Islet precursor cell (in vitro differentiated cells): Measurements from ENCODE around the gene ZNF362.
"Not testable (repeated sequence)": the region's sequence is repeated elsewhere in the genome, so short reads cannot be mapped to it uniquely, and the experiment has no call there.

Experiments
- DNase-seq: peaks from one replicate; pipeline ENCODE4 v3.0.0-alpha.2; 2018

Gene ZNF362

GRCh38 chr1:33288976-33289857, 32.9 kb downstream of the ZNF362 start:
- no peak for DNase-seq

DNA sequence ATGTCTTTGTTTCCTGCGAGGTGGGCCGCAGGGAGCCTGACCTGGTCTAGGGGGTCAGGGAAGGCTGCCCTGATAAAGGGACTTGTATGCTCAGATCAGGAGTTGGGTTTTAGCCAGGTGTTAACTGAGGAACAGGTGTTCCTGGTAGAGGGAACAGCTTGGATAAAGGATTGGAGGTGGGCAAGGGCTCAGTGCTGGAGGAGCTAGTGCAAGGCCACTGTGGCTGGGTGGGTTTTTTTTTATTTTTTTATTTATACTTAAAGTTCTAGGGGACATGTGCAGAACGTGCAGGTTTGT, 33.5 kb downstream of the ZNF362 start:
- no peak for DNase-seq

DNA sequence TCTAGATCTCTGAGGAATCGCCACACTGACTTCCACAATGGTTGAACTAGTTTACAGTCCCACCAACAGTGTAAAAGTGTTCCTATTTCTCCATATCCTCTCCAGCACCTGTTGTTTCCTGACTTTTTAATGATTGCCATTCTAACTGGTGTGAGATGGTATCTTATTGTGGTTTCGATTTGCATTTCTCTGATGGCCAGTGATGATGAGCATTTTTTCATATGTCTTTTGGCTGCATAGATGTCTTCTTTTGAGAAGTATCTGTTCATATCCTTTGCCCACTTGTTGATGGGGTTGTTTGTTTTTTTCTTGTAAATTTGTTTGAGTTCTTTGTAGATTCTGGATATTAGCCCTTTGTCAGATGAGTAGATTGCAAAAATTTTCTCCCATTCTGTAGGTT, 34.3 kb downstream of the ZNF362 start:
- DNase-seq, result not testable (repeated sequence)

DNA sequence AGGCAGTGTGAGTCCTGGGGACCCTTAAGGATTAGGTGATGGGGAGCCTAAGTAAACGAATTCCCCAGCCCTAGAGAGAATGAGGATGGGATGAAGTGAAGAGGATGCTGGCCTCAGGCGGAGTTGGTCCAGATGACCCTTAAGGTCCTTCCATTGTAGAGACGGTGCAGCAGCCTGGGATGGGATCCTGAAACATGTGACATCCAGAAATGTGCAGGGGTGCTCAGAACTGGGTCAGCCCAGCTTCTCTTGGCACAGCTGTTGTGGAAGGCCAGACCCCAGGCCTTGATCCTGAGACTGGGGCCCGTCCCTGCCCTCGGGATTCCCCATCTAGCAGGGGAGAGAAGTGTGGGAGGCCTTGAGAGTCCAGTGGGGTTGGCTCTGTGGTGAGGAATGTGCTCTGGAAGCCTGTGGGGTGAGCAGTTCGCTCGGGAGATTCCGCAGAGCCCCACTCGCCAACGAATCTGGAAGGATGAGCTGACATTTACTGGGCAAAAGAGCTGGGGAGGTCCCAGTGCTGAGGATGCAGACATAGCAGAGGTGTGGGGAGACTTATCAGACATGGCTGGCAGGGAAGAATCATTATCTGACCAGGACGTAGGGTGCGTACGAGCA, 36.5 kb downstream of the ZNF362 start:
- DNase-seq, result no peak

DNA sequence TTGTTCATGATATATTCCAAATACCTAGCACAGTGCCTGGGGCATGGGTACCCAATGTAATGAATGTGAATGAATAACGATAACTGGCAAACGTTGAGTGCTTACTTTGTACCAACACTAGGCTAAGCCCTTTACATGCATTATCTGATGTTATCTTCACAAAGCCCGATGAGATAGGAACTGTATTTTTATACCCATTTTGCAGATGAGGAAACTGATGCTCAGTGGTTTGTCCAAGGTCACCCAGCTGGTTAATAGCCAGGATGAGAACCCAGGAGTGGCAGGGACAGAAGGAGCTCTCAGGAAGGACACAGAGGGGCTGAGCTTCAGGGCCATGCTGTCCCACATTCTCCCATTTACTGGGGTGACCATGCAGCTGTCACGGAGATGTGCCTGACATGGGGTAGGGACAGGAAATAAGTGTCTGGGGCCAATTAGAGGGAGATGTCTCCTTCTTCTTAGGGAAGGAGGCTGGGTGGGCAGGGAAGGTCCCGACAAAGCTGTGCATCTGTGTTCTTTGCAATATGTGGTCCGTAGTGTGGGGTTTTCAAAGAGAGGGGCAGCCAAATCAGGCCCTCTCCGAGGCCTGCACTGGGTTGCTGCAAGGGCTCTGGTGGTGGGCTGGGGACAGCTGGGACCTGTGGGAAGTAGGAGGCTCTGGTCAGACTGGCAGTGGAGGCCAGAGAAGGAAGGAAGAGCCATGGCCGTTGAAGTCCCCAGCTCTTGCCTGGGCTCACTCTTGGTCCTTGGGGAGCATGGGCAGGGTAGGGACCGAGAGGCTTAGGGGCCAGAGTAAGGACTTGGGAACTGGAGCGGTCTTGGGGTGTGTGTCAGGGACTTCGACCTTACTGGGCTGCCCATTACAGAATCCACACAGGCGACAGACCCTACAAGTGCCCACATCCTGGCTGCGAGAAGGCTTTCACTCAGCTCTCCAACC, 38.0 kb downstream of the ZNF362 start:
- no peak for DNase-seq

DNA sequence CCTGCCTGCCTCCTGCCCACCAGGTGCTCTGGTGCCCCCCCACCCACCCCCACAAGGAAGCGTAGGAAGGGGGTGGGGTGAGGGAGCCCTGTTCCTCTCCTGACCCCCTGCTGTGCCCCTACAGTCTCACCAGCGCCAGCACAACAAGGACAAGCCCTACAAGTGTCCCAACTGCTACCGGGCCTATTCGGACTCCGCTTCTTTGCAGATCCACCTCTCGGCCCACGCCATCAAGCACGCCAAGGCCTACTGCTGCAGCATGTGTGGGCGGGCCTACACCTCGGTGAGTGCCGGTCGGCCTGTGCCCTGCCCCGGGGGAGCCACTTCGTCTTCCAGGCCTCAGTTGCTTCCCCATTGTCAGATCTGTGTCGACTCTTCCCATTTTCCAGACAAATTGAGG, 38.7 kb downstream of the ZNF362 start:
- DNase-seq, result no peak

DNA sequence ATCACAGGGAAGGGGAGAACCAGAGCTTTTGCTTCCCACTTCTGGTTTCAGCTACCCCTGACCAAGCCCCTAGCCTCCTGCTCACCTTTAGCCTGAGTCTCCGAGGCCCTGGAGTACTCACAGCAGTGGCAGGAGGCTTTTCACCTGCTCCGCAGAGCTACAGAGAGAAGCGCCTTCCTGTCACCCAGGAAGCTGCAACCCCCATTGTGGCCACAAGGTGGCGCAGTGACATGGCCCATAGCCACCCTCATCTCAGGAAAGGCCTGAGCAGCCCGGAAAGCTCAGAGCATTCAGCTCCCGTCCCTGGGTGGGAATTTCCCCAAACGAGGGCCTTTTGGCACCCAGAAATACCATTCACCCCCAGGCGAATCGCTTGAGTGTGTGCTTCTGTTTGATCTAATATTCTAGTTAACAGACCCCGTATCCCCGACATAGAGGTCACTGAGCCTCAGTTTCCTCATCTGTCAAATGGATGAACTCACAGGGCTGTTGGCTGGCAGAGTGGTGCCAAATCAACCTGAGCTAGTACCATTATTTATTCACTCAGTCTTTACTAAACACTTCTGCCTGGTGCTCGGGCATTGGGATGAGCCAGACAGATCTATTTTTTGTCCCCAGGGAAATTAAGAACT, 39.3 kb downstream of the ZNF362 start:
- DNase-seq, result peak; percentile 90

DNA sequence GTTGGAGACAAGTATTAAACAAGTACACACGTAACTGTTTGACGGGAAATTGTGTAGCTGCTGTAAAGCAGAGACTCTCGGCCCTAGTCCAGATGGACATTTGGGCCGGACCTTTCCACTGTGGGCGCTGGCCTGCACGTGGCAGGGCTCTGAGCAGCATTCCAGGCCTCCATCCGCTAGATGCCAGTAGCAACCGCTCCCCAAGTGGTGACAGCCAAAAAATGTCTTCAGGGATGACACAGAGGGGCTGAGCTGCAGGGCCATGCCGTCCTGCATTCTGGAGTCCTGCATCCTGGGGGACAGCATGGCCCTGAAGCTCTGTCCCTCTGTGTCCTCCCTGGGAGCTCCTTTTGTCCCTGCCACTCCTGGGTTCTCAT, 39.8 kb downstream of the ZNF362 start:
- no peak for DNase-seq

DNA sequence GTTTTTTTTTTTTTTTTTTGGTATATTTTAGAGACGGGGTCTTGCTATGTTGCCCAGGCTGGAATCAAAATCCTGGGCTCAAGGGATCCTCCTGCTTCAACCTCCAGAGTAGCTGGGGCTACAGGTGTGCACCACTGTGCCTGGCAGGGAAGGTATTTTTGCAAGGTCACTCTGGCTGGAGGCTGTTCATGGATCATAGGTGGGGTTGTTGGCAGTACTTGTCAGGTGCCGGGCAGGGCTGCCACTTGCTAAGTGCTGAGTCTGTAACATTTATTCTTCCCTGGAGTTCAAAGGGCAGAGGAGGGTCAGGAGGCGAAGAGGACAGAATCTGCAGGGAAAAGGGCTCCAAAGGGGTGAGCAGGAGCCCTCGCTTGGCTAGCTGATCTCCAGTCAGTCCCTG, 40.5 kb downstream of the ZNF362 start:
- no peak for DNase-seq

GRCh38 chr1:33297911-33298622, 41.8 kb downstream of the ZNF362 start:
- DNase-seq, result no peak

DNA sequence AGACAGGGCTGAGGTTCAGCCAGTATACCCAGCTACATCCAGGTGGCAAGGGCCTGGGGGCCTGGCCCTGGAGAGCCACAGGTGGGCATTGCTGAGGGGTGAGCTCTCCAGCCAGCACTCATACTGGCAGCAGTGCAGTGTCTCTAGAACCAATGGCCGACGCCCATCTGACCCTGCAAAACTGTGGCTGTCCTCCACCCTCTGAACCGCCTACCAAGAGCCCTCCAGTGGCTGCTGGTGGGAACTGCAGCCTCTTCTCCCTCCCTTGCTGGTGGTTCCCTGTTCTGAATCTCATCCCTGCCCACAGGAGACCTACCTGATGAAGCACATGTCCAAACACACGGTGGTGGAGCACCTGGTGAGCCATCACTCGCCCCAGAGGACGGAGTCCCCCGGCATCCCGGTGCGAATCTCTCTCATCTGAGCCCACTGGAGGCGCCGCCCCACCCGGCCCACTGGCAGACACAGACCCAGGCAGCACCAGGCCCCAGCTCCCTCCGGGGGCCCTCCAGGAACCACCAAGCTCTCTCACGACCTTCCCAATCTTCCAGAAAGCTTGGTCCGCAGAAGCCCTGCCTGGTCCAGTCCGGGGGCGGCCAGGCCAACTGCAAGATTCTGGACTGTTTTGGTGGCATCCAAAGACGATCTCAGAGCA, 42.5 kb downstream of the ZNF362 start:
- peak; percentile 81 for DNase-seq

DNA sequence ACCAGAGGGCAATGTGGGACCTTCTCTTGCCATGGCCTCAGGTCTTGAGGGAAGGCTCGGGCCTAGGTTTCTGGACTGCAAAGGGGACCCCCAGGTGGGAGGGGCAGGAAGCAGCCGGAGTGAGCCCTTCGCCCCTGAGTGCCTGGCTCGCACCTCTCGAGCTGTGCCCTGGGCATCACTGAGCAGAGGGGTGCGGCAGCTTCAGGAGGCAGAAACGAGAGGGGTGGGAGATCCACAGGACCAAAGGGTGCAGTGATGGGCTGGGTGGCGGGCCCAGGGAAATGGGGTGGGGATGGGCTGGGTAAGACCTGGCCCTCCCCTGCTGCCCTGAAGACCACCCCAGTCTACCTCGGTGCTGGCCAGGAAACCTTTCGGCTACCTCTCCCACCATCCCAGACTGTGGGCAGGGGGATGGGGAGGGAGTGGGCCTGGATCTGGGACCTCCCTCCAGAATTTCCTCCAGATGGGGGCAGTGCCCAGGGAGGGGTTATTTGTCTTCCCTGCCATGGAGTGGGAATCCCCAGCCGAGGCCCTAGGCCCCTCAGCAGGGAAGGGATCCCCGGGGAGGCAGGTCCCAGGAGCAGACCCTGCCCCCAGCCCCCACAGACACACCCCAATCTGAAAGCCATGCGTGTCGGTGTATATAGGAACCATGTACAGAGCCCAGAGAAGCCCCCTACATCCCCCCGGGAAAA, 43.3 kb downstream of the ZNF362 start:
- no peak for DNase-seq

DNA sequence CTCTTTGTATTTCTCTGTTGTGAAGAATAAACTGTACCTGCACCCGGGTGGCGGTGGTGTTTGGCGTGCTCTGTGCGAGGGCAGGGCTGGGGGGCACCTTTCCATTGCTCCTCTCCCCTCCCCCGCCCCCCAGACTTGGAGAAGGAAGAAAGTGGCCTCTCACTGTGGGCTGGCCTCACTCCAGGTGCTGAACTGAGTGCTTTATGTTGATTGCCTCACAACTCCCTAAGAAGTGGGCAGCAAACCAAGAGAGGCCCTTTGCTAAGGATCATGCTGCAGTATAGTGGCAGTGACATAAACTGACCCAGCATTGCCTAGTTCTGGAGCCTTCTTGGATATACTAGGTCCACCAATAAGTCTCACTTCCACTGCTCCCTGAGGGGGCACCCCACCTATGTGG, 44.4 kb downstream of the ZNF362 start:
- DNase-seq, result no peak

GRCh38 chr1:33301273-33301984, 45.1 kb downstream of the ZNF362 start:
- peak; percentile 45 for DNase-seq

DNA sequence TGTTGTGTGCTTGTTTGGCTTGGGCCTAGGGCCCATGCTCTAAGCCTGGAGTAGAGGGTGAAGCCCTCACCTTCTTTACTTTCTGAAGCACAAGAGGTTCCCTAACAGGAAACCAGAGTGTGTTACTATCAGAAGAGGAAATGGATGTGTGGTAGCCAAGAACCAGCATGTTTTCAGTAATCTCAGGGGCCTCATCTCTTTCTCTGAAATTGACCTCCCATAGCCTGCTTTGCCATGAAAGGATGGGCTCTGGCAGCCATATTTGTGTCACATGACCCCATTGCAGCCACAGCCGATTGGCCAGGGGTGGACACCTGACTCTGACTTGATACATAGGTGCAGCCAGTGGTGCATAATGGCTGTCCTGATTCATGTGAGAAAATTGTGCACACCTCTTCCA, 46.0 kb downstream of the ZNF362 start:
- DNase-seq, result no peak

GRCh38 chr1:33305016-33305415, 48.7 kb downstream of the ZNF362 start:
- DNase-seq, result no peak

GRCh38 chr1:33305816-33306652, 49.7 kb downstream of the ZNF362 start:
- DNase-seq, result no peak

- DNase-seq, result no peak
Measured at GRCh38 chr1:33306653-33307493, 50.6 kb downstream of the ZNF362 start.

GRCh38 chr1:33307494-33307864, 51.2 kb downstream of the ZNF362 start:
- DNase-seq, result no peak
